Measurements from ENCODE around the gene GUCD1.

The GUCD1 gene

GRCh38 chr22:24523873-24524272 is 31.1 kb downstream of the GUCD1 start:
- no peak for DNase-seq

DNA sequence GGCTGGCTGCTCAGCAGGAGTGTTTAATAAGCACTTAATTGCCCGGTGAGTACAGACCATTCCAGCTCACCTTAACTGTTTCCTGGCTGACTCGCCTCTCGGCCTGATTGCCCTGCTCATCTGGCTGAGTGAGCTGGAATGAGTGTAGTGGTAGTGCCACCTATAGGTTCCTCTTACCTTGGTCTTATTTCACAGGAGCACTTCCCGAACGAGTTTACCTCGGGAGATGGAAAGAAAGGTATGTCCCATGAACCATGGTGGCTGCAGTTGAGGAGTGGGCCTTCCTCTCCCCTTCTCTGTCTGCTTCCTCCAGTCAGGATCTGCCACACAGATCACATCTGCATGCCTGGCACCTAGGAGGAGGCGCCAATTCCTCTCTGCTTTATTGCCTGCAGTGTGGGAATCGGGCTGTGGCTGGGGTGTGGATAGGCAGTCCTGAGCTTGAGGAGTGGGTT is 33.1 kb downstream of the GUCD1 start:
- DNase-seq = peak; percentile 65

GRCh38 chr22:24519496-24519895 is 35.4 kb downstream of the GUCD1 start:
- DNase-seq = no peak

DNA sequence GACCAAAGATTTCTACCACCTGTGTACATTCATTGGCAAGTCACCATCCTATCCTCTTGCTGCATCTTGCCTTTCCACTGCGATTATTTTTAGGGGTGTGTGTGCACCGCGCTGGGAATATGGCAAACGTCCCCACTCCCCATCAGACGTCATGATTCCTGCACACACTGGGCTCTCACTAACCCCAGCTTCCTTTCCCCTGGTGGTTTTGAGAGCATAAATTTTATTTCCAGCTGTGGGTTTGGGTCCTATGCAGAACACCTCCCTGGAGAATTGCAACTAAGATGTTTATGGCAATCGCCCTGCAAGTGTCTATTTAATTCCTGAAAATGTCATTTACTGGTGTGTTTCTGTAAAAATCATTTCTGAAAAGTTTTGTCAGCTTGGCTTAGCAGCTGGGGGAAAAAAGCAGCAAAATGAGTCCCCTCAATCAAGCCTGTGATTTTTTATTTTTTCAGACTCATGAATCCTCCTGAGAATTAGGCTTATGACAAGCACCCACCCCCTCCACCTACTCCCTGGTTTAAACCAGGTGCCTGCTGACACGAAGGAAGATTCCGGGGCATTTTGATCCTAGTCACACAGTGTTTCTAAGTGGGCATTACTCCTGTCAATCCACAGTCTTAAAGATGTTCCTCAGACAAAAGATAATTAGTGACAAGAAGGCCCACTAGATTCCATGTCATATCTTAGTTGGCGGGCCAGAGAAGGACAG is 36.0 kb downstream of the GUCD1 start:
- DNase-seq = no peak

DNA sequence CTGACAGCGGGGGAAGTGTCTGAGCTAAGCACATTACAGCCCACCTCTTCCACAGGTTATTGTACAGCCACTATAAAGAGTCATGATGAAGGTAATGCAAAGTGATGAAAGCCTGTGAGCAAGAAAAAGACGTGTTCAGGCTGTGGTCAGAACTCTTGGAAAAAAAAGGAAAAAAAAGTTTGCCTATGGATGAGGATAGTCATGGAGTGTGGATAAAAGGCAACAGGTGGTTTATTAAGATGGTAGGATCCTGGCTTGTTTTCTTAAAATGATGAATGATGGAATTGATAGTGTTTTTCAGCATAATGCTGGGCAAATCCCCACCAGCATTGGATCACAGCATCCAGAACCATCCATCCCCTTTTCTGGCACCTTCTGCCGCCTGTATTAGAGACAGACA is 36.7 kb downstream of the GUCD1 start:
- DNase-seq = no peak

DNA sequence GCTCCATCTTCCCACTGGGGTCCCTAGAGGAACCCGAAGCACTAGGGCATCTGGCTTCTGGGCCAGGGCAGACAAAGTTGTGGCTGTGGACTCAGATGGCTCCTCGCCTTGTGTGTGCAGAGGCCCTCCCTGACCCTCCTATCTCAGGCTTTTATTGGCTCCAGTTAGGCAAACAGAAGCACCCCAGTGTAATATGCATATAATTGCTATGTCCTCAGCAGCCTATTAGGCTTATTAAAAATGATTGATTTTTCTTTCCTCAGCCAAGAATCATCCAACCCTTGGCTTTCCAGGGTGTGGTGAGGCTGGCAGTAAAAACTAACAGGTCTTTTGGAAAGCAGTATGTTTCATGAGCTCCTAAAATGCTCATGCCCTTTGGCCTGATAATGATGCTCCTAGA is 37.5 kb downstream of the GUCD1 start:
- DNase-seq = no peak

- no peak for DNase-seq
These were observed 38.6 kb downstream of the GUCD1 start for GRCh38 chr22:24516301-24516737.

GRCh38 chr22:24515027-24515338 is 40.0 kb downstream of the GUCD1 start:
- DNase-seq = no peak

DNA sequence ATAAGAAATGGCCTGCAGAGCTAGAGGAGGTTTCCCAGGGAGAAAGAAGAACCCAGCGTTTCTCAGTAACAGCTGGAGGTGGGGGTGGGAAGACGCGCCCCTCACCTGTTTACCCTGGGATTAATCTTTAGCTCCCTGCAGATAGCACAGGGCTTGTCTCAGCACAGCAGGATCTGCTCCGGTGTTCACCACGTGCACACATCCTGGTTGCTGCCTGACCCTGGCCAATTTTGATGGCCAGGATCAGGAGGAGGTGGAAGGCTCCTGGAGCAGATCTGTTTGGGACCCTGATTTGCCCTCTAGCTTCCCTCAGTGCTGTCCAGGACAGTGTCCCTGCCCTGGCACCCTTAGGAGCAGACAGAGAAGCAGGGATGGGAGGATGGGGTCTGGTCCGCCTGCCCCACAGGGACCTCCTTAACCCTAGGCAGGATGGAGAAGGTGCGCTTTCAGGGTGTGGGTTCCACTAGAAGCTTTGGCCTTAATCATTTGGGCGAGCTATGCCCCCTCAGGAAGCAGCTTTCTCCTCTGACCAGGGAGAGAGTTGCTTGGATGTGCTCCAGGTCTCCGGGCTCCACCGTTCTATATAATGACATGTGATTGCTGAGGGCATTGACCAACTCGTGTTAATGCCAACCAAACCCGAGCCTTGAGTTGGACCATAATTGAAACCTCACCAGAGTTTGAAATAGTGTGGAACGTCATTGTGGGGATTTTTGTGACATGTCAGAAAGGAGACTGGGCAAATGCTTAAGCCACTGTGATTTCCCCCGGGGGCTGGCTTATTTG is 40.5 kb downstream of the GUCD1 start:
- DNase-seq = no peak

DNA sequence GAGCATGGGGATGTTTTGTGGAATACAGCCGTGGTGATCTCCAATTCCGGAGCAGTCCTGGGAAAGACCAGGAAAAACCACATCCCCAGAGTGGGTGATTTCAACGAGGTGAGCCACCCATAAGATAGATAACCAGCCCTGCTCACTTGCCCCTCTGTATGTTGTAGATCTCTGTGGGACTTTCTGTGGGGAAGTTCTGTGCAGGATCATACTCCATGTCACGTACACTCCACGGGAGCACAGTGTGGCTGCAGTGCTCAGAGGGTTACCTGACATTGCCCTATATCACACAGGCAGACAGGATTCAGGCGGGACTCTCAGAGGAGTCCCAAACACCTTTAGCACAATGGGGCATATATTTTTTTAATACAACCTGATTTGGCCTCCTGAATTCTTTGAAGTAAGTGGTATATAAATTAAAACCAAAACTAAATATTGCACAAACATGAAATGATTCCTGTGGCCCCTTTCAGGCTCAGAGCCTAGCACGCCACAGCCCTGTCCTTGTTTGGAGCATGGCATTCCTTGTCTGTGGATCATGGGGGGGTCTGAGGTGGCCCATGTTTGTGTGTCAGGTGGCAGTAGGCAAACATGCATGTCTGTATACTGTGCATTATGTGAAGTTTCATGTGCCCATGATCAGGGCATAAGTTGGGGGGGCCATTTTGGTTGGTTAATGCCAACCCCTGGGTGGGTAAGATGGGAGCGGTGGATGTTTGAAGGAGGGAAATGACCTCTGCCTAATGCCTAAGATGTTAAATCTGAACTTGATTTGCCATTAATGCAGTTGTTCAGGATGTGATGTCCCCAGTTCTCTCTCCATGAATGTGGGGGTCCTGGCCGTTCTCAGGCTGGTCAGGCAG is 41.3 kb downstream of the GUCD1 start:
- no peak for DNase-seq

DNA sequence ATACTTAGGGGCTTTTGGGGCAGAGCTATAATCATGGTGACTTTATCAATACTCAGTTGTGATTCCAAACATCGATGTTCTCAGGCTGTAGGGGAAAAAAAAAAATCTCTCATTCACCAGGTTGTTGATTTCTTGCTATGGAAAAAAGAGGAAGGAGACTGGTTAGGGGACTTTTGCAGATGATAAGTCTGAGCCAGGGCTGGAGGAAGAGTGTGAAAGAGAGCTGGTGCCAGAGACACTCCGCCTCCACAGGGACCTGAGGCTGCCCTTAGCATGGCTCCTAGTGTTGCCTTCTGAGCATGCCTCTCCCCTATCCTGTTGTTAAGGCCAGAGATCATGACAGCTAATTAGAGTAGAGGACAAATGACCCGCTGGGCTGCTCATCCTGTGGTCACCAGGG is 42.9 kb downstream of the GUCD1 start:
- no peak for DNase-seq

GRCh38 chr22:24510637-24511625 is 44.0 kb downstream of the GUCD1 start:
- no peak for DNase-seq

- no peak for DNase-seq
These were observed 47.2 kb downstream of the GUCD1 start for GRCh38 chr22:24507716-24508115.

DNA sequence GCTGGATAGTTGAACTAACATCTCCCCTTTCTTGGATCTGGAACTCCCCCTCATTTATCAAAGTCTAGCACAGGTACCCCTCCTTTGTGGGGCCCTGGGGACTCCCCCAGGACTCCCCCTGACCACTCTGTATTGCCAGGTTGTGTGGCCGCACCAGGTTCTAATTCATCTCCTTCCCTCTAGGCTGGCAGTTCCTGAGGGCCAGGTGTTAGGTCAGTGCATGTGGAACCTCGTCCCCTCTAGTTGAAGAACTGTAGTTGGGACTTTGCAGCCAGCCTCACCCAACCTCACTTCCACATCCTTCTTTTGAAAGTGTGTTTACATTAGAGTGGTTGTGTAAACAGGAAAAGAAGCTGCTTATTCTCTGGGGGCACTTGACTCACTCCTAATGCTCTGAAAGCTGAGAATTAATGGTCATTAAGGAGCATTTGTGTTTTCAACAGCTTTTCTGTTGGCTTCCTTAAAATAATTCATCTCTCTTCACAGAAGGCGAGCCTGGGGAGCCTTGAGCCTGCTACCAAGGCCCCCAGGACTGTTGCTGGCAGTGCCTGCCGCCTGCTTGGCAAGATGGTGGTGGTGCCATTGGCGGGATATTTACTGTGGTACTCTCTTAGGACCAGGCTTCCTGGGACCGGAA is 48.0 kb downstream of the GUCD1 start:
- no peak for DNase-seq

- no peak for DNase-seq
These were observed 49.8 kb downstream of the GUCD1 start for GRCh38 chr22:24504956-24505736.

DNA sequence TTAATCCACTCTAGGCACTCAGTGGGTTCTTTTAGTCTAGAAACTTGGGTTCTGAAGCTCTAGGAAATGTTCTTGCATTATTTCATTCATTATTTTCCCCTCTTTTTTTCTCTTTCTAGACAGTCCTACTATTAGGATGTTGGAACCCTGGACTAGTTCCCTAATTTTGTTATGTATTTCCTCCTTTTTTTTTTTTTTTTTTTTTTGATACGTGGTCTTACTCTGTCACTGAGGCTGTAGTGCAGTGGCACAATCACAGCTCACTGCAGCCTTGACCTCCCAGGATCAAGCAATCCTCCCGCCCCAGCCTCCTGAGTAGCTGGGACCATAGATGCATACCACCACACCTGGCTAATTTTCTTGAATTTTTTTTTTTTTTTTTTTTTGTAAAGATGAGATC is 50.4 kb downstream of the GUCD1 start:
- DNase-seq = no peak

DNA sequence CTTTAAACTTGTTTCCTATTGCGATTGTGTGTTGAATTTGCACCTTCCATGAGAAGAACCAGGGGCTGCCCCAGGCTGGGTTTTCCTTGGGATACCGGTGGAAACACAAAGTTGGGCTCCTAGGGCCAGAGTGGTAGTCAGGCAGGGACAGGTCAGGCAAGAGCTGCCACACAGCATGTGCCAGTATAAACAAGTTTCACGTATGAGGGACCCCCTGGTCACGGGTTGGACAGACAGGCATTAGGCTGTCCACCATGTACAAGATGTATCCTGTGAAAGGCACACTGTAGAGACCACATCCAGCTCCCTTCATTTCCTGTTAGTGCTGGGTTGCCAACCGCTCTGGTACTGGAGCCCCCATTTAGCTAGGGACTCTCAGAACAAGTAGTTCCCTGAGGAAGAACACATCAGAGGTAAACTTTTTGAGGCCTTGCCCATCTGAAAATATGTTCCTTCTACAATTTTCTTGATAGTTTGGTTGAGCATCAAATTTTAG is 51.0 kb downstream of the GUCD1 start:
- DNase-seq = no peak

DNA sequence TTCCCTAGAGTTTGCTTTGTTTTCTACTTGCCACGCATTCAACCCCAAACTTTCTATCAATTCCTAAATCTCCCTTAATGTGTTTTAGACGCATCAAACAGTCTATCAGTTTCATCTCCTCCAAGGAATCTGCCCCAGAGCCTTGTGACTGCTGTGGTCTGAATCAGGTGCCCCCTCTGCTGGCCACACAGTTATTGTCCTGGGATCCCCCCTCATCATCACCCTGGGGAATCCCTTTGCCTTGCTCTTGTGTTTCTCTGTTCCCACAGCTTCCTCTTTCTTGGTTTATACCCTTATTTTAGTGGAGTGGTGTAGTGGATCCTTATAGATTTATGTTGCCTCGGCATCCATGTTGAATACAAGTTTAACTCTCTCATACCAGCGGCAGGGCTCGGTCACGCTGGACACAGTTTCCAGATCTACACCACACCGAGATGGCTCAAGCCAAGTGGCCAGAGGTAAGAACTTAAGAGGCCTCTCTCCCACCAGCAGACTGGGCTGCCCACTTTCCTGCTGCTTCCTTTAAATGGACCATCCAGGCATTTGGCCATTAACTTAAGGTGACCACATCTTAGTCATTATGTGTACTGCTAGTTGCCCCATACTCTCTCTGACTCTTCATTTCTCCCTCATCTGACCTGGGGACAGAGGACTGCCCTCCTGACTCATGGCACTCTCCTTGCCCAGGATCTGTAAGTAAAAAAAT is 51.6 kb downstream of the GUCD1 start:
- DNase-seq = peak; percentile 85

DNA sequence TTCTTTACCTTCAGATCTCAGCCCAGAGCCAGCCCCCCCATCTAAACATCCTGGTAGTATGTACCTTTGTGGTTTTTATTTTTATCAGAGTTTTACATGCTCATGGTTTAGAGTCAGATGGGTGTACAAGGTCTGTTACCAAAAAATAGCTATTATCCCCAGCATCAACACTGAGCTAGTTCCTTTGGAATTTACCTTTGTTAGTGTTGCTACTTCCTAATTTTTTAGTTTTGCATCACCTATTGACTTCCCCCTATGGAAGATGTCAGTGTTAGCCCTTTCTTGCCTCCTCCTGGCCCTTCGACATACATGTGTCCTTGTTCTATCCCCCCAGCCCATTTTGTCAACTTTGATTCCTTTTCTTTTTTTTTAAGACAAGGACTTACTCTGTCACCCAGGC is 52.4 kb downstream of the GUCD1 start:
- DNase-seq = no peak

GRCh38 chr22:24502034-24502433 is 52.9 kb downstream of the GUCD1 start:
- DNase-seq = no peak

All from activated effector memory CD4-positive, alpha-beta T cell treated with anti-CD3 and anti-CD28 coated beads, Interleukin-2, amount 50 U/mL, for 16 hours (primary cell).